ENCODE data around the gene DCLK1.

GRCh38 chr13:35856721-35857364 is 274.3 kb downstream of the DCLK1 start:
- no peak for TF ChIP-seq CTCF (IDR thresholded peaks at IDR 0.05)
- no peak for TF ChIP-seq POLR2A (IDR thresholded peaks at IDR 0.05)

Data from lower leg skin (tissue), 3 donors.